Tibial artery (tissue), 4 donors: Measurements from ENCODE around the gene DIAPH3.

Experiments used
- DNase-seq, 2 donors: peaks; one replicate each; pipeline ENCODE4 v3.0.0-alpha.2; 2019
- H3K27ac ChIP-seq, 2 donors: fragments of 200-600 bp; sonication (generic) in 1 of 2; 1 replicate in 1 of 2; 2 replicates in 1 of 2; pipeline ENCODE4 v1.5.1; 2018 to 2019; ENCODE audit warnings: mild to moderate bottlenecking in 1 of 2
- H3K27me3 ChIP-seq, 2 donors: fragments of 200-600 bp; sonication (generic) in 1 of 2; one replicate each; pipeline versions ENCODE4 v1.5.1 to v1.6.0; 2016 to 2019
- H3K36me3 ChIP-seq, 3 donors: fragments of 200-600 bp; sonication (generic) in 2 of 3; one replicate each; pipeline ENCODE4 v1.5.1; 2016 to 2019; ENCODE audit warnings: mild to moderate bottlenecking in 2 of 3
- H3K4me1 ChIP-seq, 4 donors: fragments of 200-600 bp; sonication (generic) in 2 of 4; 1 replicate in 3 of 4; 2 replicates in 1 of 4; pipeline ENCODE4 v1.5.1; 2016 to 2019
- H3K4me3 ChIP-seq, 2 donors: fragments of 200-600 bp; sonication (generic) in 1 of 2; 1 replicate in 1 of 2; 2 replicates in 1 of 2; pipeline ENCODE4 v1.5.1; 2018 to 2019; ENCODE audit warnings: mild to moderate bottlenecking in 2 of 2
- H3K9me3 ChIP-seq, 3 donors: fragments of 200-600 bp; sonication (generic) in 1 of 3; one replicate each; pipeline ENCODE4 v1.5.1; 2016 to 2019
- intact Hi-C: fragments of 100-400 bp; cut with DNase I; formaldehyde crosslinking; loops from one replicate; pipeline ENCODE4 v1.15.0; 2023; ENCODE audit warnings: low total_unique reads
- TF ChIP-seq, protein P1 (sequence below), 2 experiments: fragments of 200-600 bp in 1 of 2; fragments of 450-650 bp in 1 of 2; IDR thresholded peaks; one replicate each; pipeline ENCODE4 v1.5.1; 2017 to 2019; ENCODE audit warnings: antibody characterized with exemption in 2 of 2, mild to moderate bottlenecking in 1 of 2, moderate library complexity in 1 of 2

The DIAPH3 gene

DNA sequence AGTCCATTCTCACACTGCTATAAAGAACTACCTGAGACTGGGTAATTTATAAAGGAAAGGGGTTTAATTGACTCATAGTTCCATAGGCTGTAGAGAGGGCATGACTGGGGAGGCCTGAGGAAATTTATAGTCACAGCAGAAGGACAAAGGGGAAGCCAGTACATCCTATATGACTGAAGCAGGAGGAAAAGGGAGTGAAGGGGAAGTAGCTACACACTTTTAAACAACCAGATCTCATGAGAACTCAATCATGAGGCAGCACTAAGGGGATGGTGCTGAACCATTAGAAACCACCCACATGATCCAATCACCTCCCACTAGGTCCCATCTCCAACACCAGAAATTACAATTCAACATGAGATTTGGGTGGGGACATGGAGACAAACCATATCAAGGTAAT lies 209.1 kb downstream of the DIAPH3 start:
- Histone ChIP-seq H3K27me3 (no peaks in the 10 kb centered on the region), H3K4me3 (no peak overlapping the region), H3K4me1 (no peaks in the 10 kb centered on the region), H3K9me3 (no peaks in the 10 kb centered on the region), H3K27ac (no peak overlapping the region), H3K36me3 (no peaks in the 10 kb centered on the region)
- intact Hi-C loops, result no loop called here
- TF ChIP-seq, protein P1, sequence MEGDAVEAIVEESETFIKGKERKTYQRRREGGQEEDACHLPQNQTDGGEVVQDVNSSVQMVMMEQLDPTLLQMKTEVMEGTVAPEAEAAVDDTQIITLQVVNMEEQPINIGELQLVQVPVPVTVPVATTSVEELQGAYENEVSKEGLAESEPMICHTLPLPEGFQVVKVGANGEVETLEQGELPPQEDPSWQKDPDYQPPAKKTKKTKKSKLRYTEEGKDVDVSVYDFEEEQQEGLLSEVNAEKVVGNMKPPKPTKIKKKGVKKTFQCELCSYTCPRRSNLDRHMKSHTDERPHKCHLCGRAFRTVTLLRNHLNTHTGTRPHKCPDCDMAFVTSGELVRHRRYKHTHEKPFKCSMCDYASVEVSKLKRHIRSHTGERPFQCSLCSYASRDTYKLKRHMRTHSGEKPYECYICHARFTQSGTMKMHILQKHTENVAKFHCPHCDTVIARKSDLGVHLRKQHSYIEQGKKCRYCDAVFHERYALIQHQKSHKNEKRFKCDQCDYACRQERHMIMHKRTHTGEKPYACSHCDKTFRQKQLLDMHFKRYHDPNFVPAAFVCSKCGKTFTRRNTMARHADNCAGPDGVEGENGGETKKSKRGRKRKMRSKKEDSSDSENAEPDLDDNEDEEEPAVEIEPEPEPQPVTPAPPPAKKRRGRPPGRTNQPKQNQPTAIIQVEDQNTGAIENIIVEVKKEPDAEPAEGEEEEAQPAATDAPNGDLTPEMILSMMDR (IDR thresholded peaks at IDR 0.05), result no peak
- no peak for DNase-seq

DNA sequence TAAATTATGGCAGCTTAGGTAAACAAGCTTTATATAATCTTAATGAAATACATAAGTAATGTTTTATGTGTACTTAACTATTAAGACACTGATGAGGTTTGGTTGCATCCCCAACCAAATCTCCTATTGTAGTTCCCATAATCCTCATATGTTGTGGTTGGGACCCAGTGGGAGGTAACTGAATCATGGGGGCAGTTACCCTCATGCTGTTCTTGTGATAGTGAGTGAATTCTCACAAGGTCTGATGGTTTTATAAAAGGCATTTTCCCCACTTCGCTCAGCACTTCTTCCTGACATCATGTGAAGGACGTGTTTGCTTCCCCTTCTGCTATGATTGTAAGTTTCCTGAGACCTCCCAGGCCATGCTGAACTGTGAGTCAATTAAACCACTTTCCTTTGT lies 212.7 kb downstream of the DIAPH3 start:
- H3K9me3 ChIP-seq, result no peaks in the 10 kb centered on the region
- H3K27ac ChIP-seq, result no peak overlapping the region
- TF ChIP-seq, protein P1 (IDR thresholded peaks at IDR 0.05), result no peak
- intact Hi-C loops, result no loop called here
- H3K36me3 ChIP-seq, result no peaks in the 10 kb centered on the region
- no peaks in the 10 kb centered on the region for H3K27me3 ChIP-seq
- DNase-seq, result no peak
- H3K4me3 ChIP-seq, result no peak overlapping the region
- no peaks in the 10 kb centered on the region for H3K4me1 ChIP-seq

DNA sequence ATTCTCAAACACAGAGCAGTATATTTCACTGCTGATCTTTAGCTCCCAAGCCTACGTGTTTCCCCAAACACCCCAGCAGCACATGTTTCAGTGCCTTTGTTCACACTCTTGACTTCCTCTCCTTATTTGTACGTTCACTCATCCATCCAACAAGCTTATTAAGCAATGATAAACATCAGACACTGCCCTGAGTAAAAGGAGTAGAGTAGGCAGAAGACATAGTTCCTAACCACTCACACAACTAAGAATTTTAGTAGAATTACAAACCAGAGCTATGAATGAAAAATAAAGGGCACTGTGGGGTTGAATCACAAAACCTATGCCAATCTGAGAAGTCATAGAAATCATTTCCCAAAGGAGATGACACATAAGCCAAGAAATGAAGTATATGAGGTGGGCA lies 213.5 kb downstream of the DIAPH3 start:
- H3K27ac ChIP-seq, result no peak overlapping the region
- no peak for DNase-seq
- no peaks in the 10 kb centered on the region for H3K27me3 ChIP-seq
- no peaks in the 10 kb centered on the region for H3K36me3 ChIP-seq
- no peaks in the 10 kb centered on the region for H3K4me1 ChIP-seq
- intact Hi-C loops, result no loop called here
- no peaks in the 10 kb centered on the region for H3K9me3 ChIP-seq
- no peak overlapping the region for H3K4me3 ChIP-seq
- TF ChIP-seq, protein P1 (IDR thresholded peaks at IDR 0.05), result no peak

DNA sequence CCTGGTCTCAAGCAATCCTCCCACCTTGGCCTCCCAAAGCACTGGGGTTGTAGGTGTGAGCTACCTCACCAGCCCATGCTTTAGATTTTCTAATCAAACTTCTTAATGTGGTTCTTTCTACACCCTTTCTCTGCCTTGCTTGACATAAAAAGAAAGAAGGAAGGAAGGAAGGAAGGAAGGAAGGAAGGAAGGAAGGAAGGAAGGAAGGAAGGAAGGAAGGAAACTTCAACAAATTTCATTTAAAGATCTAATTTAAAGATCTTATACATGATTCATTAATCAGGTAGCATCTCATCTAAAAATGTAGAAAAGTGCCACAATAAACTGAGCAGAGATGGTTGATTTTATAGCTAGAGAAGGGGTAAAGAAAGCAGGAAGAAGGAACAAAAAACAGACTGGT lies 215.0 kb downstream of the DIAPH3 start:
- Histone ChIP-seq H3K27me3 (no peaks in the 10 kb centered on the region), H3K9me3 (no peaks in the 10 kb centered on the region), H3K4me3 (no peak overlapping the region), H3K36me3 (no peaks in the 10 kb centered on the region), H3K4me1 (no peaks in the 10 kb centered on the region), H3K27ac (no peak overlapping the region)
- intact Hi-C loops, result no loop called here
- no peak for DNase-seq
- TF ChIP-seq, protein P1 (IDR thresholded peaks at IDR 0.05), result no peak

DNA sequence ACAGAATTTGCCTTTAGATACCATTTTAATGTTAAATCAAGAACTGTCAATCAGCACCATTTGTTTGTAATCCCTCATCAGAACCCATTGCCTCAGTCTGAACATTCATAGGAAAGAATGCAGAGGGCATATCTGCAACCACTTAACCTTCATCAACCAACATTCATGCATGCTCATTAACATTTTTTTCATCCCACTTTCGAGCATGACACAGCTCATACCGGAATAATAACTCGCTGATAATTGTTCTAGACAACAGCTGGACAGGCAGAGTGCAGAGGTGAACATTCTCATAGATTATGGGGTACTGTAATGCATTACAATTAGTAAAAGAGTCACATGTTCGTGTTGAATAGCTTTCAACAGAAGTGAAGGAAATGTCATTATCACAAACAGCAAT lies 216.8 kb downstream of the DIAPH3 start:
- no peak for DNase-seq
- TF ChIP-seq, protein P1 (IDR thresholded peaks at IDR 0.05), result no peak
- Histone ChIP-seq H3K4me1 (no peaks in the 10 kb centered on the region), H3K27ac (no peak overlapping the region), H3K27me3 (no peaks in the 10 kb centered on the region), H3K9me3 (no peaks in the 10 kb centered on the region), H3K4me3 (no peak overlapping the region), H3K36me3 (no peaks in the 10 kb centered on the region)
- intact Hi-C loops, result no loop called here

DNA sequence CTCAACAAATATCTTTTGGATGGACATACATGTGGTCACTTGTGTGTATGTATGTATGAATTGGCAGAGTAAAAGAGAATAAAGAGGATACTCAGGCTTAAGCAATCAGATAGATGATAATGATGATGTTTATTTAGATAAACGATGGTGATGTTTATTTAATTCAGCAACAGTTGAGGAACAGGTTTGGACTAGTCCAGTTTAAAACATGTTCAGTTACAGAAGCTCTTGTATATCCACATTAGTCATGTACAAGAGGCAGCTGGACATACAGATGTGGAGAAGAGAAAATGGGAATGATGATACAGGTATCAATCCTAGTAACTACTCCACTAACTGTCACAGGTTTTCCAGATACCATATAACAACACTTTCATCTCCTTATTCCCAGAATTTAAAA lies 232.1 kb downstream of the DIAPH3 start:
- TF ChIP-seq, protein P1 (IDR thresholded peaks at IDR 0.05), result no peak
- peaks cover 0 to 5% (median 3%) of the 10 kb centered on the region in 3 donors for H3K9me3 ChIP-seq

More for the DNA sequence above, 232.1 kb downstream of the DIAPH3 start:
- no peaks in the 10 kb centered on the region for H3K4me1 ChIP-seq
- no peak for DNase-seq
- intact Hi-C loops, result no loop called here
- H3K4me3 ChIP-seq, result no peak overlapping the region
- H3K27me3 ChIP-seq, result no peaks in the 10 kb centered on the region
- no peak overlapping the region for H3K27ac ChIP-seq
- no peaks in the 10 kb centered on the region for H3K36me3 ChIP-seq
